IMR-90 (cell line): ENCODE measurements around the gene VIT. TPM values are rescaled to one million over a fixed set of nuclear protein-coding genes. Genes with fewer than 3 reads are reported as not detected.

Experiments
- ATAC-seq: fragments of 200-7000 bp; cut with Tn5 transposase; 2 replicates; pipeline ENCODE4 v1.9.1; 2020; ENCODE audit warnings: low read depth, mild to moderate bottlenecking, moderate library complexity
- BruUV-seq: library from RNA; stranded (reverse); fragments of 400-500 nt; replicated peaks from 2 replicates; lab custom pipeline; 2021; lab: Mats Ljungman, UMichigan
- CTCF ChIA-PET: fragments of 300-600 bp; formaldehyde crosslinking; extraction: SDS; loops from one replicate; lab custom pipeline; 2021; ENCODE audit warnings: antibody characterized with exemption; lab: Yijun Ruan, JAX
- POLR2A ChIA-PET: fragments of 300-600 bp; sonication (Branson Sonifier 250); formaldehyde crosslinking; loops from one replicate; lab custom pipeline; 2022; ENCODE audit warnings: antibody characterized with exemption; ENCODE audit not compliant: unreplicated experiment; lab: Charles Lee
- DNase-seq: peaks from one replicate; pipeline ENCODE4 v3.0.0; 2013
- H2AFZ ChIP-seq: replicated peaks from 2 replicates; pipeline ENCODE3; 2013; ENCODE audit warnings: low read length, mild to moderate bottlenecking; ENCODE audit not compliant: poor library complexity
- H2AK5ac ChIP-seq: 2 replicates; pipeline ENCODE4 v1.6.1; 2013; ENCODE audit warnings: low read depth, low read length, inconsistent platforms
- H2AK9ac ChIP-seq: replicated peaks from 2 replicates; pipeline ENCODE3; 2013; ENCODE audit warnings: mild to moderate bottlenecking, low read depth, low read length, moderate library complexity; ENCODE audit not compliant: poor library complexity
- H2BK120ac ChIP-seq: 2 replicates; pipeline ENCODE4 v1.6.1; 2013; ENCODE audit warnings: low read depth, low read length, inconsistent platforms
- H2BK15ac ChIP-seq: 3 replicates; pipeline ENCODE4 v1.6.1; 2013; ENCODE audit warnings: low read depth, low read length, inconsistent platforms
- H2BK20ac ChIP-seq: 2 replicates; pipeline ENCODE4 v1.6.1; 2013; ENCODE audit warnings: low read depth, mild to moderate bottlenecking, inconsistent platforms, low read length, moderate library complexity
- H2BK5ac ChIP-seq: 2 replicates; pipeline ENCODE4 v1.6.1; 2013; ENCODE audit warnings: mild to moderate bottlenecking, low read depth, low read length, inconsistent platforms; ENCODE audit not compliant: poor library complexity, severe bottlenecking
- H3K14ac ChIP-seq: replicated peaks from 2 replicates; pipeline ENCODE4 v1.6.1; 2013; ENCODE audit warnings: low read depth, low read length, inconsistent platforms
- H3K18ac ChIP-seq: 2 replicates; pipeline ENCODE4 v1.6.1; 2013; ENCODE audit warnings: low read depth, low read length, control low read depth
- H3K23ac ChIP-seq: 2 replicates; pipeline ENCODE4 v1.6.1; 2013; ENCODE audit warnings: low read depth, low read length, inconsistent platforms
- H3K27ac ChIP-seq: 2 replicates; pipeline ENCODE4 v1.5.1; 2013; ENCODE audit warnings: mild to moderate bottlenecking, control low read depth, low read length; ENCODE audit not compliant: insufficient read depth
- H3K27me3 ChIP-seq: 2 replicates; pipeline ENCODE4 v1.6.1; 2013; ENCODE audit warnings: low read length; ENCODE audit not compliant: control insufficient read depth, insufficient read depth
- H3K36me3 ChIP-seq: 2 replicates; pipeline ENCODE4 v1.6.1; 2013; ENCODE audit warnings: low read length, mixed read lengths; ENCODE audit not compliant: control insufficient read depth, insufficient read depth
- H3K4ac ChIP-seq: 2 replicates; pipeline ENCODE4 v1.6.1; 2013; ENCODE audit warnings: low read depth, low read length, inconsistent platforms
- H3K4me1 ChIP-seq: 2 replicates; pipeline ENCODE4 v1.6.1; 2013; ENCODE audit warnings: low read length, mixed read lengths; ENCODE audit not compliant: control insufficient read depth, insufficient read depth
- H3K4me2 ChIP-seq: 2 replicates; pipeline ENCODE4 v1.6.1; 2013; ENCODE audit warnings: low read depth, mild to moderate bottlenecking, control low read depth, low read length, moderate library complexity
- H3K4me3 ChIP-seq: 2 replicates; pipeline ENCODE4 v1.5.1; 2013; ENCODE audit warnings: low read depth, mild to moderate bottlenecking, control low read depth, low read length, moderate library complexity; ENCODE audit not compliant: insufficient read depth
- H3K56ac ChIP-seq: 2 replicates; pipeline ENCODE4 v1.6.1; 2013; ENCODE audit warnings: low read length, inconsistent platforms; ENCODE audit not compliant: insufficient read depth; ENCODE audit errors: extremely low read depth
- H3K79me1 ChIP-seq, 2 experiments: 2 replicates each; pipeline ENCODE4 v1.6.1; 2013; ENCODE audit warnings: low read length in 2 of 2, inconsistent platforms in 1 of 2, low read depth in 1 of 2
- H3K9ac ChIP-seq: 2 replicates; pipeline ENCODE4 v1.6.1; 2013; ENCODE audit warnings: low read depth, low read length, control low read depth
- H3K9me1 ChIP-seq: 2 replicates; pipeline ENCODE4 v1.6.1; 2013; ENCODE audit warnings: low read length, inconsistent platforms; ENCODE audit not compliant: insufficient read depth
- H3K9me3 ChIP-seq: 2 replicates; pipeline ENCODE4 v1.6.1; 2013; ENCODE audit warnings: low read length; ENCODE audit not compliant: control insufficient read depth, insufficient read depth
- H4K20me1 ChIP-seq: 2 replicates; pipeline ENCODE4 v1.6.1; 2013; ENCODE audit warnings: low read length, inconsistent platforms; ENCODE audit not compliant: insufficient read depth
- H4K5ac ChIP-seq: 2 replicates; pipeline ENCODE4 v1.6.1; 2013; ENCODE audit warnings: mild to moderate bottlenecking, low read depth, low read length, control low read depth
- H4K8ac ChIP-seq, 2 experiments: 2 replicates each; pipeline ENCODE4 v1.6.1; 2013; ENCODE audit warnings: low read depth in 2 of 2, low read length in 2 of 2, control low read depth in 1 of 2, inconsistent platforms in 1 of 2
- H4K91ac ChIP-seq: 2 replicates; pipeline ENCODE4 v1.6.1; 2013; ENCODE audit warnings: low read depth, low read length, inconsistent platforms; ENCODE audit not compliant: insufficient read depth
- BHLHE40 ChIP-seq: fragments of 150-350 bp; IDR thresholded peaks from 2 replicates; pipeline ENCODE4 v1.6.1; 2016; ENCODE audit warnings: mild to moderate bottlenecking, low read depth, low read length
- CEBPB ChIP-seq: IDR thresholded peaks from 2 replicates; pipeline ENCODE4 v1.6.1; 2012; ENCODE audit warnings: low read depth, low read length, improper control_type of control experiment
- FOS ChIP-seq: fragments of 150-350 bp; IDR thresholded peaks from 2 replicates; pipeline ENCODE4 v1.6.1; 2016; ENCODE audit warnings: low read depth, low read length
- MAFK ChIP-seq: IDR thresholded peaks from 2 replicates; pipeline ENCODE4 v1.6.1; 2012; ENCODE audit warnings: low read depth, low read length, improper control_type of control experiment
- MAZ ChIP-seq: IDR thresholded peaks from 2 replicates; pipeline ENCODE4 v1.6.1; 2012; ENCODE audit warnings: low read depth, mild to moderate bottlenecking, low read length, improper control_type of control experiment, moderate library complexity, borderline replicate concordance
- MXI1 ChIP-seq: IDR thresholded peaks from 2 replicates; pipeline ENCODE4 v1.6.1; 2012; ENCODE audit warnings: low read depth, mild to moderate bottlenecking, low read length, moderate library complexity, borderline replicate concordance
- NFE2L2 ChIP-seq: fragments of 150-350 bp; IDR thresholded peaks from 2 replicates; pipeline ENCODE4 v1.6.1; 2016; ENCODE audit warnings: low read depth, mild to moderate bottlenecking, low read length
- POLR2A ChIP-seq: IDR thresholded peaks from 2 replicates; pipeline ENCODE4 v1.6.1; 2012; ENCODE audit warnings: mild to moderate bottlenecking, low read depth, low read length
- RAD21 ChIP-seq: IDR thresholded peaks from 2 replicates; pipeline ENCODE4 v1.6.1; 2012; ENCODE audit warnings: low read length, improper control_type of control experiment
- RCOR1 ChIP-seq: IDR thresholded peaks from 2 replicates; pipeline ENCODE4 v1.6.1; 2012; ENCODE audit warnings: mild to moderate bottlenecking, low read length, improper control_type of control experiment; ENCODE audit not compliant: insufficient replicate concordance
- RFX5 ChIP-seq: IDR thresholded peaks from 2 replicates; pipeline ENCODE4 v1.8.0; 2012; ENCODE audit warnings: low read depth, mild to moderate bottlenecking, low read length, moderate library complexity
- SMC3 ChIP-seq: fragments of 150-350 bp; IDR thresholded peaks from 2 replicates; pipeline ENCODE4 v1.6.1; 2016; ENCODE audit warnings: low read depth, mild to moderate bottlenecking, antibody characterized with exemption, low read length, moderate library complexity
- WGBS, 2 experiments: methylation state at CpG; one replicate each; pipeline versions ENCODE4 v1.1.5 to v1.1.7; 2013; ENCODE audit warnings: missing lambda C conversion rate in 2 of 2; ENCODE audit not compliant: insufficient read length in 1 of 2; ENCODE audit errors: extremely low coverage in 2 of 2; 5-methylcytosine and 5-hydroxymethylcytosine counted together
- dilution Hi-C: fragments of 300-500 bp; cut with HindIII; formaldehyde crosslinking; loops from one replicate; pipeline ENCODE4 v1.14.3; 2018; ENCODE audit warnings: low sequenced_read_pairs; ENCODE audit not compliant: unreplicated experiment
- in situ Hi-C: fragments of 300-500 bp; cut with MboI; formaldehyde crosslinking; loops from 3 replicates; pipeline ENCODE4 v1.14.3; 2019; ENCODE audit warnings: low sequenced_read_pairs, inconsistent platforms, mixed read lengths
- intact Hi-C: fragments of 100-400 bp; cut with micrococcal nuclease; formaldehyde crosslinking; loops from 2 replicates; pipeline ENCODE4 v1.10.0; 2022
- polyA plus RNA-seq, 3 experiments: library from polyadenylated mRNA; depleted of rRNA; stranded (reverse); fragments of >200 nt; gene quantifications; 2 replicates each; pipeline ENCODE4 v1.2.3, GENCODE V29; 2012; ENCODE audit warnings: low replicate concordance in 1 of 3
- total RNA-seq: library from RNA; depleted of rRNA; stranded (reverse); fragments of >200 nt; gene quantifications from 2 replicates; pipeline ENCODE4 v1.2.3, GENCODE V29; 2012
- TF ChIP-seq, protein P1 (sequence below): conservative IDR thresholded peaks from 2 replicates; pipeline ENCODE4 v1.5.1; 2012; ENCODE audit warnings: mild to moderate bottlenecking, low read depth, low read length, improper control_type of control experiment
- TF ChIP-seq, protein P2 (sequence below): fragments of 150-350 bp; IDR thresholded peaks from 2 replicates; pipeline ENCODE4 v1.6.1; 2016; ENCODE audit warnings: low read depth, mild to moderate bottlenecking, low read length, moderate library complexity, borderline replicate concordance
- TF ChIP-seq, protein P3 (sequence below): fragments of 150-350 bp; IDR thresholded peaks from 2 replicates; pipeline ENCODE4 v1.6.1; 2017; ENCODE audit warnings: mild to moderate bottlenecking, antibody characterized with exemption, low read length, low read depth

Gene VIT
- total and polyA plus RNA-seq, 2 of the 4 experiments (the other 2 are of a cell fraction) = under 0.01 TPM; not detected in 1

DNA sequence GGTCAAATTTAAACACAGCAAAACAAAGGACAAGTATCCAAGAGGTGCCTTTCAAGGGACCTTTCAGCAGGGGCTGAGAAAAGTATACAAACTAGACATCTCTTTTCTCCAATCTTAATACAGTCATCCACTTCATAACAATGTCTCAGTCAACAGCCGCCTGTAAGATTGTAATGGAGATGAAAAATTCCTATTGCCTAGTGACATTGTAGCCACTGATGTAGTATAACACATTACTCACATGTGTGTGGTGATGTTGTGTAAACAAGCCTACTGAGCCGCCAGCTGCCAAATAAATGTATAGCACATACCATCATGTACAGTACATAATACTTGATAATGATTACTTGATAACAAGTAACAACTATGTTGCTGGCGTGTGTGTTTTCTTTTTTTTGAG lies 31.0 kb downstream of the VIT start:
- H3K4me3 ChIP-seq = no peak overlapping the region
- 0 out of 2 replicates have a peak, but pooled peaks cover 4% of the 10 kb centered on the region for H3K9me3 ChIP-seq
- no peak overlapping the region for H2BK120ac ChIP-seq
- no peak overlapping the region for H3K14ac ChIP-seq
- no peaks in the 10 kb centered on the region for H3K4me1 ChIP-seq
- H4K91ac ChIP-seq = no peak overlapping the region
- H3K36me3 ChIP-seq = no peaks in the 10 kb centered on the region
- no peak overlapping the region for H3K56ac ChIP-seq
- no peak overlapping the region for H3K18ac ChIP-seq
- no peak overlapping the region for H3K4ac ChIP-seq
- H3K9ac ChIP-seq = no peak overlapping the region
- no peaks in the 10 kb centered on the region for H4K20me1 ChIP-seq
- H4K5ac ChIP-seq = no peak overlapping the region
- no peak overlapping the region for H4K8ac ChIP-seq
- no peak overlapping the region for H2BK15ac ChIP-seq
- TF ChIP-seq MAZ (no peak), SMC3 (no peak), BHLHE40 (no peak), POLR2A (no peak), MAFK (no peak), CEBPB (no peak), RAD21 (no peak), FOS (no peak), RFX5 (no peak), NFE2L2 (no peak), MXI1 (no peak), RCOR1 (no peak)
- TF ChIP-seq, protein P1, sequence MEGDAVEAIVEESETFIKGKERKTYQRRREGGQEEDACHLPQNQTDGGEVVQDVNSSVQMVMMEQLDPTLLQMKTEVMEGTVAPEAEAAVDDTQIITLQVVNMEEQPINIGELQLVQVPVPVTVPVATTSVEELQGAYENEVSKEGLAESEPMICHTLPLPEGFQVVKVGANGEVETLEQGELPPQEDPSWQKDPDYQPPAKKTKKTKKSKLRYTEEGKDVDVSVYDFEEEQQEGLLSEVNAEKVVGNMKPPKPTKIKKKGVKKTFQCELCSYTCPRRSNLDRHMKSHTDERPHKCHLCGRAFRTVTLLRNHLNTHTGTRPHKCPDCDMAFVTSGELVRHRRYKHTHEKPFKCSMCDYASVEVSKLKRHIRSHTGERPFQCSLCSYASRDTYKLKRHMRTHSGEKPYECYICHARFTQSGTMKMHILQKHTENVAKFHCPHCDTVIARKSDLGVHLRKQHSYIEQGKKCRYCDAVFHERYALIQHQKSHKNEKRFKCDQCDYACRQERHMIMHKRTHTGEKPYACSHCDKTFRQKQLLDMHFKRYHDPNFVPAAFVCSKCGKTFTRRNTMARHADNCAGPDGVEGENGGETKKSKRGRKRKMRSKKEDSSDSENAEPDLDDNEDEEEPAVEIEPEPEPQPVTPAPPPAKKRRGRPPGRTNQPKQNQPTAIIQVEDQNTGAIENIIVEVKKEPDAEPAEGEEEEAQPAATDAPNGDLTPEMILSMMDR = no peak
- TF ChIP-seq, protein P2, sequence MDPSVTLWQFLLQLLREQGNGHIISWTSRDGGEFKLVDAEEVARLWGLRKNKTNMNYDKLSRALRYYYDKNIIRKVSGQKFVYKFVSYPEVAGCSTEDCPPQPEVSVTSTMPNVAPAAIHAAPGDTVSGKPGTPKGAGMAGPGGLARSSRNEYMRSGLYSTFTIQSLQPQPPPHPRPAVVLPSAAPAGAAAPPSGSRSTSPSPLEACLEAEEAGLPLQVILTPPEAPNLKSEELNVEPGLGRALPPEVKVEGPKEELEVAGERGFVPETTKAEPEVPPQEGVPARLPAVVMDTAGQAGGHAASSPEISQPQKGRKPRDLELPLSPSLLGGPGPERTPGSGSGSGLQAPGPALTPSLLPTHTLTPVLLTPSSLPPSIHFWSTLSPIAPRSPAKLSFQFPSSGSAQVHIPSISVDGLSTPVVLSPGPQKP = no peak
- TF ChIP-seq, protein P3, sequence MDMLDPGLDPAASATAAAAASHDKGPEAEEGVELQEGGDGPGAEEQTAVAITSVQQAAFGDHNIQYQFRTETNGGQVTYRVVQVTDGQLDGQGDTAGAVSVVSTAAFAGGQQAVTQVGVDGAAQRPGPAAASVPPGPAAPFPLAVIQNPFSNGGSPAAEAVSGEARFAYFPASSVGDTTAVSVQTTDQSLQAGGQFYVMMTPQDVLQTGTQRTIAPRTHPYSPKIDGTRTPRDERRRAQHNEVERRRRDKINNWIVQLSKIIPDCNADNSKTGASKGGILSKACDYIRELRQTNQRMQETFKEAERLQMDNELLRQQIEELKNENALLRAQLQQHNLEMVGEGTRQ = no peak
- H2AK5ac ChIP-seq = no peak overlapping the region
- ATAC-seq (no peak), DNase-seq (no peak)
- H3K79me1 ChIP-seq = no peaks in the 10 kb centered on the region
- no peak overlapping the region for H2BK5ac ChIP-seq
- H3K27me3 ChIP-seq = peaks cover 7% of the 10 kb centered on the region
- no peak overlapping the region for H2AK9ac ChIP-seq
- POLR2A ChIA-PET = no interaction called here
- WGBS, 2 experiments = no CpG with 5 or more reads among the region's 3 CpGs
- dilution Hi-C loops = no loop called here
- in situ Hi-C loops = no loop called here
- no TSS peak for BruUV-seq
- no peak overlapping the region for H3K27ac ChIP-seq
- CTCF ChIA-PET = no interaction called here
- no peak overlapping the region for H3K4me2 ChIP-seq
- no peak overlapping the region for H2AFZ ChIP-seq
- H3K23ac ChIP-seq = no peak overlapping the region
- H2BK20ac ChIP-seq = no peak overlapping the region
- intact Hi-C loops = no loop called here
- no peaks in the 10 kb centered on the region; the same call in 1 of the 2 replicates for H3K9me1 ChIP-seq
